HepG2 (cell line): Measurements from ENCODE around the gene IGLON5. TPM values are rescaled to one million over a fixed set of nuclear protein-coding genes. Genes with fewer than 3 reads are reported as not detected.
A peak's percentile ranks its signal among the peaks of the same experiment; 100 is the strongest.

ENCODE experiments used
- AGO1 ChIP-seq: fragments of 200-400 bp; formaldehyde crosslinking; IDR thresholded peaks from 2 replicates; pipeline ENCODE4 v1.6.1; 2017; ENCODE audit warnings: mild to moderate bottlenecking, low read depth, low read length, moderate library complexity; ENCODE audit not compliant: poor library complexity, severe bottlenecking
- ESRRA ChIP-seq: sonication (generic); formaldehyde crosslinking; IDR thresholded peaks from 2 replicates; pipeline ENCODE4 v1.5.1; 2020; ENCODE audit warnings: mild to moderate bottlenecking, low read depth, missing genetic modification reagents
- FOSL2 ChIP-seq: sonication (generic); formaldehyde crosslinking; IDR thresholded peaks from 2 replicates; pipeline ENCODE4 v1.4.0; 2020; ENCODE audit warnings: missing genetic modification reagents
- GATAD2A ChIP-seq: IDR thresholded peaks from 2 replicates; pipeline ENCODE4 v1.6.1; 2016
- HDAC2 ChIP-seq: sonication (generic); formaldehyde crosslinking; IDR thresholded peaks from 2 replicates; pipeline ENCODE4 v1.4.0; 2020; ENCODE audit warnings: missing genetic modification reagents
- ISX ChIP-seq: sonication (generic); formaldehyde crosslinking; conservative IDR thresholded peaks from 2 replicates; pipeline ENCODE4 v1.5.0; 2020; ENCODE audit warnings: missing genetic modification reagents
- KLF15 ChIP-seq: sonication (generic); formaldehyde crosslinking; IDR thresholded peaks from 2 replicates; pipeline ENCODE4 v1.8.1; 2023; ENCODE audit warnings: borderline replicate concordance, mild to moderate bottlenecking, inconsistent platforms, missing genetic modification reagents, mixed read lengths
- MTA1 ChIP-seq: sonication (generic); formaldehyde crosslinking; IDR thresholded peaks from 2 replicates; pipeline ENCODE4 v1.4.0; 2020; ENCODE audit warnings: missing genetic modification reagents, mild to moderate bottlenecking, borderline replicate concordance
- MXD4 ChIP-seq: IDR thresholded peaks from 2 replicates; pipeline ENCODE4 v1.6.1; 2016; ENCODE audit warnings: mild to moderate bottlenecking, missing biosample characterization, missing genetic modification reagents
- SUZ12 ChIP-seq: fragments of 150-350 bp; IDR thresholded peaks from 2 replicates; pipeline ENCODE4 v1.6.1; 2014; ENCODE audit warnings: low read depth, low read length
- TGIF2 ChIP-seq: IDR thresholded peaks from 2 replicates; pipeline ENCODE4 v1.6.1; 2016; ENCODE audit warnings: control low read depth, missing compliant biosample characterization
- THAP9 ChIP-seq: sonication (generic); formaldehyde crosslinking; IDR thresholded peaks from 2 replicates; pipeline ENCODE4; 2020; ENCODE audit warnings: missing genetic modification reagents, mild to moderate bottlenecking, borderline replicate concordance
- THRA ChIP-seq: sonication (generic); formaldehyde crosslinking; IDR thresholded peaks from 2 replicates; pipeline ENCODE4 v1.4.0; 2020; ENCODE audit warnings: missing genetic modification reagents, borderline replicate concordance
- WIZ ChIP-seq: sonication (generic); formaldehyde crosslinking; IDR thresholded peaks from 2 replicates; pipeline ENCODE4 v1.5.1; 2020; ENCODE audit warnings: mild to moderate bottlenecking, missing genetic modification reagents
- ZNF17 ChIP-seq: sonication (generic); formaldehyde crosslinking; IDR thresholded peaks from 2 replicates; pipeline ENCODE4 v1.5.0; 2020; ENCODE audit warnings: mild to moderate bottlenecking, missing genetic modification reagents
- ZNF350 ChIP-seq: sonication (generic); formaldehyde crosslinking; IDR thresholded peaks from 2 replicates; pipeline ENCODE4 v1.4.0; 2020; ENCODE audit warnings: mild to moderate bottlenecking, low read depth, missing genetic modification reagents, borderline replicate concordance
- ZNF773 ChIP-seq: sonication (generic); formaldehyde crosslinking; IDR thresholded peaks from 2 replicates; pipeline ENCODE4 v1.4.0; 2020; ENCODE audit warnings: missing genetic modification reagents, borderline replicate concordance
- polyA plus RNA-seq, 8 experiments: library from polyadenylated mRNA; depleted of rRNA in 3 of 8; stranded (reverse) in 7 of 8; unstranded in 1 of 8; fragments of >200 nt; fragmentation: Illumina TruSeq in 4 of 8; extraction: Trizol in 4 of 8; gene quantifications; 2 replicates each; pipeline versions ENCODE4 v1.2.1 to v1.2.3, GENCODE V29; 2011 to 2016; ENCODE audit warnings: low read depth in 4 of 8, missing spikeins in 1 of 8, mixed read lengths in 1 of 8; ENCODE audit not compliant: insufficient read depth in 1 of 8
- total RNA-seq, 5 experiments: library from RNA; depleted of rRNA; stranded (reverse); fragments of >200 nt; fragmentation: Illumina TruSeq; extraction: Trizol; gene quantifications; 2 replicates each; pipeline ENCODE4 v1.2.3, GENCODE V29; 2016; ENCODE audit warnings: low read depth in 1 of 5
- TF ChIP-seq, protein P1 (sequence below): sonication (generic); formaldehyde crosslinking; IDR thresholded peaks from 2 replicates; pipeline ENCODE4 v1.8.0; 2022; ENCODE audit warnings: missing genetic modification reagents, mild to moderate bottlenecking, inconsistent platforms, borderline replicate concordance
- TF ChIP-seq, protein P2 (sequence below): sonication (generic); formaldehyde crosslinking; IDR thresholded peaks from 2 replicates; pipeline ENCODE4 v1.4.0; 2020; ENCODE audit warnings: missing genetic modification reagents

IGLON5 gene
- total and polyA plus RNA-seq, 2 of the 13 experiments (the other 11 are each of a cell fraction or from before 2014, with no cell fraction given): 0.04 to 5.7 TPM

DNA sequence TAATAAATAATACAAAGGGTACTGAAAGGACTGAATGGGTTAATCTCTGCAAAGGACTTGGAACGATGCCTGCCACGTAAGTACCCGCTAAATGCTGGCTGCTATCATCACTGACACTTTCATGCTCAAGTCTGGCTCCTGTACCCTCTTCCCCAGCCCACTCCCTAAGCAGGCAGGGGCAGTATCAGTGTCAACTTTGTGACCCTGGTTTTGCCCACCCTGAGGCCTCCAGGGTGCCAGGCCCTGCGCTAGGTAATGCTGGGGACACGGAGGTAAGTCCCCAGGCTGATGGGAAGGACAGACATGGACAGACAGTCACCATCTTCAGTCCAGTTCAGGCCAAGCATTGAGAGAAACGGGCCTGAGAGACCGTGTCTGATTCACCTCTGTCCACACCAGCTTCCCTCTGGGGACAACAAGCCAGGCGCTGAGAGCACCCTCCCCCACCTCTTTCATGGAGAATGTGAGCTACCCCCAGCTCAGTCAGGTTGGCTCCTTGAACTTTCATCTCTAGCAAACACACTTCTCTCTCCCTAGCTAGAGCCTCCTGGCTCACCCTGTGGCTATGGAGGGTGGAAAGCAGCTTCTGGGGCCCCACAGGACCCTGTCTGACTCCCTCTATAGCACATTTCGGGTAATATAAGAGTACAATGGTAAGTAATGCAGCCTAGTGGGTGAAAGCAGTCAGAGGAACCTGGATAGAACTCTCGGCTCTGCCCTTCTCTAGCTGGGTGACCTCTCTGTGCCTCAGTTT, 53.9 kb downstream of the IGLON5 start (continued):
- peak; percentile 41; the same call in 1 of the 2 replicates for TF ChIP-seq TGIF2 (CRISPR knock-in tag)
- TF ChIP-seq, protein P1, sequence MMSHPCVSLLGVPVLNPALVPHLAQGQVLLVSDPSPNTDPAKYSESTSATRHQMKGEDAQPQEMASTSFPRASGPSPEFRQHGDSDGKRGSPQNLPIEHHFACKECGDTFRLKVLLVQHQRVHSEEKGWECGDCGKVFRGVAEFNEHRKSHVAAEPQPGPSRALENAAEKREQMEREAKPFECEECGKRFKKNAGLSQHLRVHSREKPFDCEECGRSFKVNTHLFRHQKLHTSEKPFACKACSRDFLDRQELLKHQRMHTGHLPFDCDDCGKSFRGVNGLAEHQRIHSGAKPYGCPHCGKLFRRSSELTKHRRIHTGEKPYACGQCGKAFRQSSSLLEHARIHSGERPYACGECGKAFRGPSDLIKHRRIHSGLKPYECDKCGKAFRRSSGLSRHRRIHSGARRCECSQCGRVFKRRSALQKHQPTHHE (CRISPR knock-in tag): no peak
- no peak; the same call in 1 of the 2 replicates for TF ChIP-seq THRA (CRISPR knock-in tag)
- TF ChIP-seq HDAC2 (CRISPR knock-in tag): peak; percentile 83; the same call in 1 of the 2 replicates
- no peak for TF ChIP-seq SUZ12
- TF ChIP-seq GATAD2A: peak; percentile 79
- peak; percentile 33 for TF ChIP-seq MXD4 (CRISPR knock-in tag)
- TF ChIP-seq MTA1 (CRISPR knock-in tag): peak; percentile 45; the same call in 1 of the 2 replicates
- 0 out of 2 replicates have a peak, but pooled peaks have one; percentile 13 for TF ChIP-seq THAP9 (CRISPR knock-in tag)
- TF ChIP-seq WIZ (CRISPR knock-in tag): no peak
- no peak for TF ChIP-seq KLF15 (CRISPR knock-in tag)
- TF ChIP-seq, protein P2, sequence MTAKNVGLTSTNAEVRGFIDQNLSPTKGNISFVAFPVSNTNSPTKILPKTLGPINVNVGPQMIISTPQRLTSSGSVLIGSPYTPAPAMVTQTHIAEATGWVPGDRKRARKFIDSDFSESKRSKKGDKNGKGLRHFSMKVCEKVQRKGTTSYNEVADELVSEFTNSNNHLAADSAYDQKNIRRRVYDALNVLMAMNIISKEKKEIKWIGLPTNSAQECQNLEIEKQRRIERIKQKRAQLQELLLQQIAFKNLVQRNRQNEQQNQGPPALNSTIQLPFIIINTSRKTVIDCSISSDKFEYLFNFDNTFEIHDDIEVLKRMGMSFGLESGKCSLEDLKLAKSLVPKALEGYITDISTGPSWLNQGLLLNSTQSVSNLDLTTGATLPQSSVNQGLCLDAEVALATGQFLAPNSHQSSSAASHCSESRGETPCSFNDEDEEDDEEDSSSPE (CRISPR knock-in tag): peak; percentile 33; the same call in 1 of the 2 replicates
- no peak for TF ChIP-seq ZNF773 (CRISPR knock-in tag)
- TF ChIP-seq ZNF350 (CRISPR knock-in tag): peak; percentile 44; the same call in 1 of the 2 replicates
- TF ChIP-seq AGO1: no peak
- no peak for TF ChIP-seq ZNF17
- TF ChIP-seq FOSL2: peak; percentile 88
- no peak for TF ChIP-seq ISX (CRISPR knock-in tag)
- TF ChIP-seq ESRRA (CRISPR knock-in tag): no peak; the same call in 1 of the 2 replicates
